CD4-positive, alpha-beta T cell treated with Interleukin-12 subunit alpha and Interleukin-12 subunit beta, for 1 hour (primary cell): ENCODE measurements around the gene SELENOH.

Source experiments
- DNase-seq: peaks from one replicate; pipeline ENCODE4 v3.0.0-alpha.2; 2020

SELENOH gene

DNA sequence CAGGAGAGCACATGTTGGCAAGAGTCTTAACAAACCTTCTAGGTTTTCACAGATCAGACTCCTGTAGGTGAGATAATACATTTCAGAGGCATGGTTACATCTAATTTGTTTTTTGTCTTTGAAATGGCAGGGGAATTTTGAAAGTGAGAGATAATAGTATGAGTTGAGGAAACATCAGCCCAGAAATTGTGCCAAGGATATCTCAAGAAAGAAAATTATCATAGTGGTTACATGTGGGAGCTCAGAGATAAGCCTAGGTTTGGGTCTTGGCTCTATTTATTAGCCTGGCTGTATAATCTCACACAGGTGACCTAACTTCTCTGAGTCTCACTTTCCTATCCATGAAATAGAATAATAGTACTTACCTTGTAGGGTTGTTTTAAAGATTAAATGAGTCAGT, 9.9 kb downstream of the SELENOH start:
- DNase-seq: no peak

DNA sequence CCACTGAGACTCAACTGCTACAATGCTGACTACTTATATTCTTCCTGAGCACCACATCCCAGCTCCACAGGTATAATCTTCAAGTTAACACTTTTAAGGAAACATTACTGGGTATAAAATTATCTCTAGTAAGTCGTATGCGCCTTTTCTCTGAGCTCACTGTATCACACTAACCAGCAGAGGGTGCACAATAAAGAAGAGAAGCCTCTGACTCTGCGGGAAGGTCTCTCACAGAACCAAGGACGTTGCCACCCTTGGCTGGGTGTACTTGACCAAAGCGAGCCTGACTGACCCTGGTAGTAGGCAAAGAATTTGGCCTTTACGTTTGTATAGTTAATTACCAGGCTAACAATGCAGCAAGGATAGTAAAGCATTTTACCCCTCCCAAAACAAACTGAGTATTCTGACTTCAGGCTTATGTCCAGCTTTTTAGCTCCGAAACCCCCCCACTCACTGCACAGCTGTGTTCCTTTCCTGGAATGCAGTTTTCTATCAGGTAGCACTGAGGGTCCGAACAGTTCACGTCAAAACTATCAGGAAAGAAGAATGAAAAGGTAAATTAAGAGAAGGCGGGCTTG, 10.5 kb downstream of the SELENOH start, which contains the start of gene BTBD18:
BTBD18 (minus strand) TSS at position 144 of the 578 bp plus-strand sequence. CDS start 631 bp downstream, outside the sequence.
- DNase-seq: peak; percentile 28

- no peak for DNase-seq
Observed at GRCh38 chr11:57752954-57753353, 11.7 kb downstream of the SELENOH start.

DNA sequence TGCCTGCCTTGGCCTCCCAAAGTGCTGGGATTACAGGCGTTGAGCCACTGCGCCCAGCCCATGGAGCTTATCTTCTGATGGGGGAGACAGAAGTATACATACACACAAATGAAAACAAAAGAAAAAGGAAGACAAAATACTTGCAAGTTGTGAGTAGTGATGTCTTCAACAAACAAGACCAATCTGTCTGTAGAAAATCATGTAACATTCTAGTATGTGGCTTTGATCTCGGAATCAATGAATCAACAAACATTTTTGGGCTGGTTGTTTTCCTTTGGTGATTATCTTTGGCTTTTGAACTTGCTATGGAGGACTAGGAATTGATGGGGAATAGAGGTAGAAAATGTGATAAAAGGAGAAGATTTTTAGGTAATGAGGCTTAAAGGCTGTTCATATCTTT, 16.9 kb downstream of the SELENOH start:
- no peak for DNase-seq

DNA sequence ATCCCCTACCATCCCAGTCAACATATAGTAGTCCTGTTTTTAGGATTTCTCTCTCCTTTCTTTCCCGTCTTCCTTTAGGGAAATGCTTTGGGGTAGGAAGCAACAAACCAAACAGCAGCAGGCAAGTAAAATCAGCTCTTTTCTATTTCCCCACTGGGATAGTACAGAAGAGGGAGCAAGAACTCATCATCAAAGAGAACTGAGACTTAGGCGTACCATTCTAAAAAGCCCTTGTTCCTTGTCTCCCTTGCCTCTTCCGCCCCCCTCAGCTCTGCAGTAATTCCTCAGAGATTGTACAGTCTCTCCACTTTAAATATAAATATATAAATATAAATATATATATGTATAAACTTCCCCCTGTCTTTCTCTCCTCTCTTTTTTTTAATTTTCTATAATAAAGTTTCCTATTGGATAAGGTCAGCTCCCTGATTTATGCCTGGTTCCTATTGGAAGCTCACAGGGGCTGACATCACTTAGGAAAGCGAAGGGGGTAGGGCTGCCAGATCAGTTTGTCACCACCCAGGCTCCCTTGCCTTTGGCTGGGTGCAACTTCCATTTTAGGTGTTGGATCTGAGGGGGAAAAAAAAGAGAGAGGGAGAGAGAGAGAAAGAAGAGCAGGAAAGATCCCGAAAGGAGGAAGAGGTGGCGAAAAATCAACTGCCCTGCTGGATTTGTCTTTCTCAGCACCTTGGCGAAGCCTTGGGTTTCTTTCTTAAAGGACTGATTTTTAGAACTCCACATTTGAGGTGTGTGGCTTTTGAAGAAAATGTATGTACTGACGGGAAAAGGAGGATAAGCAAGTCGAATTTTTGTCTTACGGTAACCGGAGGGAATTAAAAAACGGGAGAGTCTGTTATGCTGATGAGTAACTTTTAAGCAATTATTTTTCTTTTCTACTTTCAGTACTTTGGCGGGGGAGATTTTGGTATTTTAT, 20.3 kb downstream of the SELENOH start, which contains the start of gene CTNND1:
CTNND1 (plus strand) TSS at position 502 of the 934 bp plus-strand sequence. CDS start 29,677 bp downstream, outside the sequence.
- DNase-seq: no peak

- DNase-seq: no peak
Observed at GRCh38 chr11:57762235-57762861, 21.1 kb downstream of the SELENOH start.

- DNase-seq: no peak
Observed at GRCh38 chr11:57763568-57763967, 22.3 kb downstream of the SELENOH start.

DNA sequence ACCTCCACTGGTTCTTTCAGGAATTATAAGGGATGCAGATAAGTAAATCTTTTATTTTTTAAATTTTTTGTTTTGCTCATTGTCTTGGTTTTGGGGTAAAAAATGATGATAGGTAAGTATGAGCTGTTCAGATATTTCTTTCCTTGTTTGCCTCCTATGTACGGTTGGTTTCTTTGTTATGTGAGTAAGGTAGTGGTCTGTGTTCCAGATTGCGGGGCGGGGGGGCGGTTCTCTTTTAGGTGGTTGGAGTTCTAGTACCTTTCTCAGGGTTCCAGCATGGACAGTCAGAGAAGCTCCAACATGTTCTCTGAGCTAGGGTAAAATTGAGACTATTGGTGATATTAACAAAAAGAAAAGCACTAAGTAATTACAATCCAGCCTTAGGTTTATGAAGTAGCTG, 22.7 kb downstream of the SELENOH start:
- no peak for DNase-seq

GRCh38 chr11:57764566-57764965, 23.3 kb downstream of the SELENOH start:
- DNase-seq: no peak

GRCh38 chr11:57764972-57765371, 23.7 kb downstream of the SELENOH start:
- DNase-seq: no peak

- no peak for DNase-seq
Observed at GRCh38 chr11:57770793-57771192, 29.5 kb downstream of the SELENOH start.

DNA sequence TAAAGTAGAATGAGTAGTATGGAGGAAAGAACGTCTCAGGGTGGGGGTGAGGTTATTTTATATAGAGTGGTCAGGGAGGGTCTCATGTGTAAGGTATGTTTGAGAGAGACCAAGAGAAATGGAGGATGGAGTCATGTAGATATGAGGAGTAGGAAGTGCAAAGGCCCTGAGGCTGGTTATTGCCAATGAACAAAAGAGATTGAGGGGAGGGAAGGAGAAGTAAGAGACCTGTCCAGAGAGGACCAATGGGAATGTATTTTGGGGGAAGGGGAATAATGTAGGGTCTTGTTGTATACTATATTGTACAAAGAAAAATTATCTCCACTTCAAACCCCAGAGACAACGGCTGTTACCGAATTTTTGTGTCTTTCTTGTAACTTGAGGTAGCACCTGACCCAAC, 30.1 kb downstream of the SELENOH start:
- DNase-seq: no peak

DNA sequence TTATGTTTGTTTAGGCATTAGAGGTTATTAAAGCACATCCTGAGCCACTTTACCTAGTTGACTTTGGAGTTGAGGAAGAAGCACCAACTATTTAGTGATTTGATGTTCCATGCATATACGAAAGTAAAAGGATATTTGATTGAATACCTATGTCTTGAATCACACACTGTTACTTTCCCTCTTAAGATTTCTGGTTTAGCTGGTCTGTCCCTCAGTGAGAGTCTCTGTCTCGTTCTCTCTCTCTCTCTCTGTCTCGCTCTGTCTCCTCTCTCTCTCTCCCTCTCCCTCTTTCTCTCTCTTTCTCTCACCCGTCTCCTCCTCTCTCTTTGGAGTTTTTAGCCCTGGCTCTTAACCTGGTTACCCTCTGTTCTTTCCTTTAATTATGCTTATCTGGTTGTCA, 31.3 kb downstream of the SELENOH start:
- no peak for DNase-seq

DNA sequence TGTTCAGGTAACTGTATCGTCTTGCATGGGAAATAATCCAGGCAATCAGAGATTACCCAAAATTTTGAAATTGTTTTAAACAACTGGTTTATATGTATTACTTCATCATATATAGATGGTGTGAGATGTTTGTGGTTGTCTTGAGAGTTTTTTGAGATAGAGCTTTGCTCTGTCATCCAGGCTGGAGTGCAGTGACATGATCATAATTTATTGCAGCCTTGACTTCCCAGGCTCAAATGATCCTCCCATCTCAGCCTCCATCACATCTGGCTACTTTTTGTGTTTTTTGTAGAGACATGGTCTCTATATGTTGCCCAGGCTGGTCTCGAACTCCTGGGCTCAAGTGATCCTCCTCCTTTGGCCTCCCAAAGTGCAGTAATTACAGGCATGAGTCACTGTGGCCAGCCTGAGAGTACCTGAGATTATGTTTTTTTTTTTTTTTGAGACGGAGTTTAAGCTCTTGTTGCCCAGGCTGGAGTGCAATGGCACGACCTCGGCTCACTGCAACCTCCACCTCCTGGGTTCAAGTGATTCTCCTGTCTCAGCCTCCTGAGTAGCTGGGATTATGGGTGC, 31.8 kb downstream of the SELENOH start:
- DNase-seq: no peak

DNA sequence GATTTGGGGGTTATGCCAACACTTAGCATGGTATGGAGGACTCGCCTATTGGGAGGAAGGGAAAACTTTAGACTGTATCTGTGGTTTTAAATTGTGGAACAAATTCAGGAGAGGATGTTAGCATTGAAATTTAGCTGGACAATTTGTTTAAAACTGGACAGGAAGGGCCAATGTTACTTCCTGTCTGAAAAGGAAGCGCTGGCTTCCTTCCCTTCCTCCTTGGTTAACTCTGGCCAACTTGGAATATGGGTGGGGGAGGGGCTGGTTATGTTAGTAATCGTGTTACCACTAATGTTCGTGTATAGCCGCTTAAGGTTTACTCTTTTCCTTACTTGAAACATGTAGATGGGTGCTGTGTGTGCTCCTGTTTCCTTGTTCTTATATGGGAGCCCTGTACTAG, 34.2 kb downstream of the SELENOH start:
- no peak for DNase-seq

DNA sequence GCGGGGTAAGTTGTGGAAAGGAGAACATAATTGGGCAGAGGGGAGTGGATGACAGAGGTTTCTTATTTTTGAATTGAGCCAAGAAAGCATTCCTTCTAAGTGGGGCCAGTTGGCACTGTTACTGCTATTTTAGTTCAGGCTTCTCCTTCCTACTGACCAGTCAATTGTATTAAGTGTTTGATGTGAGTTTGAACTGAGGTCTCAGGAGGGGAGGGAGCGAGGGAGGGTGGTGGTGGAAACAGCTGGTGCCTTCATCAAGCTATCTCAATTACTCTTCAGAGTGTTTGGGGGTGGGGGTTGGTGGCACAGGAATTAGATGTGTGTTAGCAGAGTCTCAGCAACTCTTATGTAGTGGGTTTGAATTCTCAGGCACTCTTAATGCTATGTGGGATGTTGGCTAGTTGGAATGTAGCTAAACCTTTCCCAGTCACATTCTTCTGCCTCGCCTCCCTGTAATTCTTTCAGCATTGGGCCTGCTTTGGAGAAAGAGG, 34.8 kb downstream of the SELENOH start:
- no peak for DNase-seq

GRCh38 chr11:57776577-57777210, 35.4 kb downstream of the SELENOH start:
- DNase-seq: no peak

- DNase-seq: no peak
Observed at GRCh38 chr11:57777969-57778317, 36.7 kb downstream of the SELENOH start.

GRCh38 chr11:57778318-57779037, 37.2 kb downstream of the SELENOH start:
- DNase-seq: no peak

- DNase-seq: no peak
Observed at GRCh38 chr11:57779276-57779675, 38.0 kb downstream of the SELENOH start.

- no peak for DNase-seq
Observed at GRCh38 chr11:57781529-57781943, 40.2 kb downstream of the SELENOH start.

DNA sequence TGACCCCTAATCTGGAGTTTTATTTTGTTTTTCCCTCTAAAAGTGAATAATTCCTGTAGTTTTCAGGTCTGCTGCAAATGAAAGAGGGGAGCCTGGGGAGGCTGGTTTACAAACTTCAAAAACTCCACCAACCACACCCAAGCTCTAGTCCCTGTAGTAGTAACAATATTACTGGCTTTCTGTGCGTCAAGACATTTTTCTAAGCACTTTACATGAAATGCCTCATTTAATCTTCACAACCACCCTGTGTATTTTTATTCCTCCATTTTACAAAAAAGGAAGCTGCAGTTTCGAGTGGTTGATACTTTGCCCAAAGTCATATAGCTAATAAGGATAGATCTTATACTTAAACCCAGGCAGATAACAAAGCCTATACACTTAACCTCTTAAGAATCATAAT, 43.8 kb downstream of the SELENOH start:
- no peak for DNase-seq
